NB4 (cell line): ENCODE measurements around the gene FASN.

ENCODE experiments used
- CTCF ChIP-seq: IDR thresholded peaks from one replicate; pipeline ENCODE4 v1.5.1; 2012; ENCODE audit warnings: low read depth, low read length
- MAX ChIP-seq: IDR thresholded peaks from 2 replicates; pipeline ENCODE4 v1.6.1; 2011; ENCODE audit warnings: low read depth, low read length
- POLR2A ChIP-seq: IDR thresholded peaks from 2 replicates; pipeline ENCODE4 v1.6.1; 2011; ENCODE audit warnings: mild to moderate bottlenecking; ENCODE audit not compliant: insufficient read length; ENCODE audit errors: extremely low read depth

- no peak for TF ChIP-seq CTCF
- no peak for TF ChIP-seq MAX
- TF ChIP-seq POLR2A, result no peak
These were observed 55.4 kb downstream of the FASN start for GRCh38 chr17:82042649-82043048.
